Measurements from ENCODE around the gene RNH1.
A peak's percentile ranks its signal among the peaks of the same experiment; 100 is the strongest.

Gene RNH1

DNA sequence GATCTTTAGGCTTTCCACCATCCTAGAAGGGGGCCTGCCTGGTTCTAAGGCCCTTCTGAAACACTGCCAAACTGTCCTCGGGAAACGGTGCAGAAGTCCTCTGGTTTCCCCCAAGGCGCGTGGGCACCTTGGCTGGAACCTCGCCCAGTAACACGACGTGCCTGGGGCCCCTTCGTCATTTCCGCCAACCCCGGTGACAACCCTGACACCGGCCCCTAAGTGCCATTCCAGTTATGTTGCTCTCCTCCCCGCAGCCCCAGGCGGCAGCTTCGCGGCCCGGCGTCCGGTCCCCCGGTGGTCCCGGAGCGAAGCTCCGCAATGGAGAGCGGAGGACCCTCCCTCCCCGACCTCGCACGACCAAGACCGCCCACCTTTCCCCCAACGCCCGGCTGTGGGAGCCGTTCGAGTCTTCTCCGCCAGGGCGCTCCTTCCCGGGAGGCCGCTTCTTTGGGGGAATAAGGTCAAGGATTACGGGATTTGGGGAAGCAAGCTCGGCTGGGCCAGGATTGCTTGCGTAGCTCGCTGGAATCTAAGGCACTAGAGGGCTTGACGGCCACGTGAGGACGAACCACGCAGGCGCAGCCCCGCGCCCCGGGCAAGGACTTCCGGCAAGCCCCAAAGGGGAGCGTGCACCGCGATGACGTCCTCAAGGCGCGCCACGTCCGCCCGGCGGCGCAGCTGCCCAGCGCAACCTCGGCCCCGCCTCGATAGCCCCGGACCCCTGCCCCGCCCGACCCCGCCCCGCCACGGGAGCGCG is 626 bp downstream of the RNH1 start:
- DNase-seq (ENCODE audit: low spot score in 2 of 2) (peak; percentile 91 to 93), ATAC-seq (replicated peaks; ENCODE audit: extremely low read depth, poor library complexity, severe bottlenecking) (peak; percentile 82)
- Mint-ChIP-seq H3K27me3 (no peaks in the 10 kb centered on the region), H3K9me3 (no peaks in the 10 kb centered on the region), H3K36me3 (ENCODE audit: insufficient read depth) (peaks cover 24% of the 10 kb centered on the region), H3K4me3 (peak overlapping the region; percentile 97), H3K4me1 (peaks cover 9% of the 10 kb centered on the region), H3K27ac (ENCODE audit: low read depth) (peak overlapping the region; percentile 98)

DNA sequence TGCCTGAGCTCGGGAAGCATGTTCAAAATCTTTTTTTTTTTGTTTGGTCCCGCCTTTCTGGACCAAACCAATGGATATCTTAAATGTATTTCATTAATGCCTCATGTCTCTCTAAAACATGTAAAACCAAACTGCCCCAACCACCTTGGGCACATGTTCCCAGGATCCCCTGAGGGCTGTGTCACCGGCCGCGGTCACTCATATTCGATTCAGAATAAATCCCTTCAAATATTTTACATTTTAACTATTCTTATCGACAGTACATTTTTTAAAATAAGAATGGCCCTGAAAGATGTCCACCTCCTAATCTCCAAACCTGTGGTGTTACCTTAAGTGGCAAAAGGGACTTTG is 2.1 kb downstream of the RNH1 start:
- Mint-ChIP-seq H3K4me1 (peaks cover 9% of the 10 kb centered on the region), H3K36me3 (ENCODE audit: insufficient read depth) (peaks cover 22% of the 10 kb centered on the region), H3K27ac (ENCODE audit: low read depth) (peak overlapping the region; percentile 98), H3K27me3 (no peaks in the 10 kb centered on the region), H3K4me3 (peak overlapping the region; percentile 29), H3K9me3 (no peaks in the 10 kb centered on the region)
- no peak for DNase-seq (ENCODE audit: low spot score in 2 of 2)
- ATAC-seq (replicated peaks; ENCODE audit: extremely low read depth, poor library complexity, severe bottlenecking), result no peak

DNA sequence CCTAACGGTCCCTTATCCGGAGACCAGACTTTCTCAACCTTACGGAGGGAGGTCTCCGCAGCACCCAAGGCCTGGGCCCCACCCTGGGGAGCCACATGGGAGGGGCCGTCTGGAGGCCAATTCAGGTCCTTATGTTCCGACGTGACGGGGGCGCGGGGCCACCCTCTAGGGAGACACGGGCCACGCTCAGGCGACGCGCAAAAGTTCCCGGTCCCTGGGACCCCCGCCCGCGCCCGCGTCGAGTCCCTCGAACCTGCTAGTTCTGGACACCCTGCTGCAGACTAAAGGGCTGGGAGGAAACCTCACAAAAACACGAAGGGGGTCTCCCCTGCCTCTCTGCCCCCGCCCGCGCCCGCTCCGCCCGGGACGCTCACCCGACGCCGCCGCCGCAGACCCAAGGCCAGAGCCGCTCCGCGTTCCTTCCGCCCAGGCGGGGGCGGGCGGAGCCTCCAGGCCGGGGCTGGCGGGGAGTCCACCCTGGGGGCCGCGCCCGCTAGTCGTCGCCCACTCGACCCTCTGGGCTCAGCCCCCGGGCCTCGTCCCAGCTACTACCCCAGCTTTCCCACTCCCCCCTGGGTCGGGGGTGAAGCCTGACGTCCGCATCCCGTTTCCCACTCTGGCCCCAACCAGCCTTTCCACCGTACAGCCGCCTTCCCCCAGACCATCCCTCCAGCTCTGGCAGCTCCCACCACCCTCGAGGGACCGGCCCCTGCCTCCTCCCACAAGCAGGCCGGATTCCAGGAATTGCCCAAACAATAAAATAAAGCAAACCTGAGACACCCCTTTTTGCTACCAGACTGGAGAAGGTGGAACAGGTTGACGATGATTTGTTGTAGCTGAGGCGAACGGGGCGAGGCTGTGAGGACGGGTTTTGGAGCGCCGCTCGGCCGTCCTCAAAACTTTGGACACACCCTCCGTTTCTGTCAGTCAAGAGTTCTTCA is 2.7 kb downstream of the RNH1 start:
- no peaks in the 10 kb centered on the region for H3K9me3 Mint-ChIP-seq
- no peak for ATAC-seq (replicated peaks; ENCODE audit: extremely low read depth, poor library complexity, severe bottlenecking)
- H3K4me3 Mint-ChIP-seq, result peak overlapping the region; percentile 29
- no peak for DNase-seq (ENCODE audit: low spot score in 2 of 2)
- H3K4me1 Mint-ChIP-seq, result peaks cover 9% of the 10 kb centered on the region
- peaks cover 27% of the 10 kb centered on the region for H3K36me3 Mint-ChIP-seq (ENCODE audit: insufficient read depth)
- peak overlapping the region; percentile 98 for H3K27ac Mint-ChIP-seq (ENCODE audit: low read depth)
- no peaks in the 10 kb centered on the region for H3K27me3 Mint-ChIP-seq

DNA sequence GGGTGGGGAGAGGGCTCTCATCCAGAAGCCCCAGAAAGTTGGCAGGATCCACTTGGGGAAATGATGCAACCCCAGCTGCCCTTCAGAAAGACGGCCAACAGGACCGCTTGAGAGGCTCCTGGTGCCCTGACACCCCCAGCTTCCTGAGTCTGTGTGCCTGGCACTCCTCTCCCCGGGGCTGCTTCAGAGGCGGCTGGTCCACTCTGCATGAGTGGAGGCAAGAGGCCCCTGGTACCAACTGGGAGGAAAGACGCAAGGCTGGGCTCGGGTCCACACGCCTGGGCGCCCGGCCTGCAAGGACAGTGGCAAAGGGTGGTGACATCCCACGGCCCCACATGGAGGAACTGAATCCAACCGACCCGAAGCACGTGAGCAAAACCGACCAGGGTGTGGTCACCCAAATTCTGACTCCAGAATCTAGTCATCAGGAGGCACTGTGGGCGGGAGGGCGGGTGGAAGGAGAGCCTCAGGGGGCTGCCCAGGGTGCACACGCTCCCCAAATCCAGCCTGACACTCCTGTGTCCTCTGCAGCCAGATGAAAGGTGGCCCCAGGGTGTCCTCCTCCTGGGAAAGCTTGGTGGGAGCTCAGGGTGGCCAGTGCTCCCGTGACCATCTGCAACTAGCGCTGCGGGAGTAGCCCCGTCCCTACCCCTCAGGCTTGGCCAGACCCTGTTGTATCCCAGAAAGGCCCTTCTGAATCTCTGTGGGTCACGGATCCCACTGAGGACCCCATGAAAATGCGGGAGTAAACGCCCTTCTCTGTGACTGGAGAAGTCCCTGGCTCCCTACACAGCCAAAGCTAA is 3.7 kb downstream of the RNH1 start:
- H3K27me3 Mint-ChIP-seq, result no peaks in the 10 kb centered on the region
- no peak for DNase-seq (ENCODE audit: low spot score in 2 of 2)
- peaks cover 9% of the 10 kb centered on the region for H3K4me1 Mint-ChIP-seq
- no peak overlapping the region for H3K4me3 Mint-ChIP-seq
- H3K36me3 Mint-ChIP-seq (ENCODE audit: insufficient read depth), result peaks cover 29% of the 10 kb centered on the region
- no peaks in the 10 kb centered on the region for H3K9me3 Mint-ChIP-seq
- no peak for ATAC-seq (replicated peaks; ENCODE audit: extremely low read depth, poor library complexity, severe bottlenecking)
- no peak overlapping the region for H3K27ac Mint-ChIP-seq (ENCODE audit: low read depth)

DNA sequence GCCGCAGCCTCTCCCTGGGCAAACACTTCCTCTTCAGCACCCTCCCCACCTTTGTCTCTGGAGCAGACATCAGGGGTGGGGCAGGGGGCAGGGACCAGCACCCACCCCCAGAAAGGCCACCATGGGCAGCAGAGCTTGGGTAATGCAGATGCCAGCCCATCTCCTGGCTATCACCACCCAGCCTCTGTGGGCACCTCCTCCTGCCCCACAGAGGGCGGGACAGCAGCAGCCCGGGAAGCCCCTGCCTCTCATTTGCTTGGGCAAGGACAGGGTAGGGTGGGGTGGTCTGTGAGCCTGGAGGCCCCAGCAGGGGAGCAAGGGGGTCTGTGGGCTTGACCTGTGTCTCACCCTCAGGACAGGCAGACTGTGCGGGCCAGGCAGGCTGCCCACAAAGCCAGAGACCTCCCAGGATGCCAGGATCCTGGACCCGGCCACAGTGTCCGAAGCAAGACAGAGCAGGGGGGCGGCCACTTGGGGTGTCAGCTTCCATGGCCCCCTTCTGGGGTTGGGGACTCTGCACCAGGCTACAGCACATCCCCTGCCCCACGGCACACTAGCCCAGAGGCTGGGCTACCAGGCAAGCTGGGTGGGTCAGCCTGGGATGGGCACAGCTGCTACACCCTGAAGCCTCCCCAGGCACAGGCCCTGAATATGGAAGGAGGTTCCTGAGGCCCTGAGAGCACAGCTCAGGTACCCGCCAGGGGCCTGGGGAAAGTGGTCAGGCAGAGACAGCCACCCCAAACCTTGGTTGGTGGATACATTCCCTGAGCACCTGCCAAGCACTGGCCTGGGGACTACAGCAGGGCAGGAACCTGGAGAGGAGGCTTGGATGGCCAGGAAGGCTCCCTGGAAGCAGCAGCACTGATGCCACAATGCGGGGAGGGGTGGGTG is 4.5 kb downstream of the RNH1 start:
- Mint-ChIP-seq H3K9me3 (no peaks in the 10 kb centered on the region), H3K36me3 (ENCODE audit: insufficient read depth) (peaks cover 29% of the 10 kb centered on the region), H3K4me3 (no peak overlapping the region), H3K27me3 (no peaks in the 10 kb centered on the region), H3K4me1 (peaks cover 12% of the 10 kb centered on the region), H3K27ac (ENCODE audit: low read depth) (no peak overlapping the region)
- ATAC-seq (replicated peaks; ENCODE audit: extremely low read depth, poor library complexity, severe bottlenecking), result no peak
- no peak for DNase-seq (ENCODE audit: low spot score in 2 of 2)

DNA sequence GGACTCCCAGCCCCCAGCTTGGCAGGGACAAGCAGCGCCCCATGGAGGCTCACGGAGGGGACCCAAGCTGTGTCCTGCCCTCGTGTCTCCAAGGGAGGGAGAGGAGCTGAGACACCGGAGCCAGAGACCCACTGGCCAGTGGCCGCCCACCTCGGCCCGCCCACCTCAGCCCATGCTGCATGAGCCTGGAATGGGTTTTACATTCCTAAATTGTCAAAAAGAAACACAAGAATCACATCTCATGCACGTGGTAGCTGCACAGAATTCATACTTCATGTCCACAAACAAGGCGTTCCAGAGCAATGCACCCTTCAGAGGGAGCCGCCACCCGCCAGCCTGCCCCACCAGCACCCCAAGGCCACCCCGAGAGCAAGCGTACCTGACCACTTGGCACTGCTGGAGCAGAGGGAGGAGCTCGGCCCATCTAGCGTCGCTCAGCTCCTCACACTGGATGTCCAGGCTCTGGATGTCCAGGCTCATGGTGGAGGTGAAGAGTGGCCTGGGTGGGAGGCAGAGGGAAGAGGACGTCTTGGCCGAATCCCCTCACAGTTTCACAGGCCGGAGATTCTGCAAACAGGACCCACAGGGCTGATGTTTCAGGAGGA is 5.3 kb downstream of the RNH1 start:
- no peak overlapping the region for H3K4me3 Mint-ChIP-seq

DNA sequence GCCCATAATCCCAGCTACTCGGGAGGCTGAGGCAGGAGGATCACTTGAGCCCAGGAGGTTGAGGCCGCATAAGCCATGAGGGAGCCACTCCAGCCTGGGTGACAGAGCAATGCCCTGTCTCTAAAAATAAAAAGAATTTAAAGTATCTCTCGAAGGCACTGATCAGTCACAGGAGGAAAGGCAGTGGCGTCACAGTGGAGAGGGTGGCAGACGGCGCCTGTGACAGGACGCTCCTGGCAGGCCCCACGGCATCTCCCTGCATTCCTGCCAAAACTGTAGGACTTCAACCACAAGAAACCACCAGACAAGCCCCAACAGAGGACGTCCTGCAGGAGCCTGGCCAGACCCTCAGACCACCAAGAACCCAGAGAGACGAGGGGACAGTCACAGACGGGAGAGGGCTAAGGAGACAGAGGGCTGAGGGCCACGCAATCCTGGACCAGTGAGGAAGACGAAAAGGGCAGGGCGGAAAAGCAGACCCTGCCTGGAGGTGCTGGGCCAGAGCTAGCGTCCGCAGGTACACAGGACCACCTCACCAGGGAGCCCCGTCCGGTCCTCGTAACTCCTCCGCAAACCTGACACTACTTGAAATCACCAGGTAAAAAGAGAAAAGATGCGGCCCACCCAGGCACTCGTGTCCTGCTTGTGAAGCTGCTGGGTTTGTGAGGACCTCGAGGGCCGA is 5.9 kb downstream of the RNH1 start:
- no peak for ATAC-seq (replicated peaks; ENCODE audit: extremely low read depth, poor library complexity, severe bottlenecking)

More for the DNA sequence above, 5.3 kb downstream of the RNH1 start:
- H3K27me3 Mint-ChIP-seq, result no peaks in the 10 kb centered on the region
- ATAC-seq (replicated peaks; ENCODE audit: extremely low read depth, poor library complexity, severe bottlenecking) (no peak), DNase-seq (ENCODE audit: low spot score in 2 of 2) (no peak)
- peaks cover 28% of the 10 kb centered on the region for H3K36me3 Mint-ChIP-seq (ENCODE audit: insufficient read depth)
- peaks cover 13% of the 10 kb centered on the region for H3K4me1 Mint-ChIP-seq
- no peaks in the 10 kb centered on the region for H3K9me3 Mint-ChIP-seq
- peak overlapping the region; percentile 38 for H3K27ac Mint-ChIP-seq (ENCODE audit: low read depth)

DNA sequence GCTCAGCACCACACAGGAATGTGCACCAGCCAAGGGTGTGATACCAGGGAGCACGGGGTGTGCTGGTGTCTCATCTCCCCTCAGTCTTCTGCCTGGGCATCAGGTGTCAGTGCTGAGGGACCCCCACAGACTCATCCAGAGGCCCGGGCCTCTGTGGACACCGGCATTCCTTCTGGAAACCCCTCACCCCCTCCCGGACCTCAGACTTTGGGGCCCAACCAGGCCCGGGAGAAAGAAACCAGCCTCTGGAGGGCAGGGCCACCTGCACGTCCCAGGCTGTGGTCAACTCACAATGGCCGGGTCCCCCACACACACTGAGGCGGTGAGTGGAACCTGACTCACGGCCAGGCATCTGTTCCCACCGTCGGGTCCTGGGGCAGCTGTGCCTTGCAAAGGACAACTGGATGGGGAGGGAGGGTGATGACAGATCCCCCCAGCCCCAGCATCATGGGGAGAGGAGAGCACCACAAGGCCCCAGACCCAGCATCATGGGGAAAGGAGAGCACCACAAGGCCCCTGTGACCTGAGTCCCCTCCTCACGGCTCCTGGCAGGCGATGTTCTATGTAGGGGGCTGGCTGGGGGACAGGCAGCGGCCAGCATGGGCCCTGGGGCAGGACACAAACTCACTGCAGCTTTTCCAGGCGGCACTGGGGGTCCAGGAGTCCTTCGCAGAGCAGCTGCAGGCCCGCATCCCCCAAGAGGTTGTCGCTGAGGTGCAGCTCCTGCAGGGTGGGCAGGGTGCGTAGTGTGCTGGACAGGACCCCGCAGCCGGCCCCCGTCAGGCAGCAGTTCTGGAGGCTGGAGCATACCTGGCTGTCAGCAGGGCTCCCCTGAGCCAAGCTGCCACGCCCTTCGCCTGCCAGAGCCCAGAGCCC is 7.6 kb downstream of the RNH1 start:
- DNase-seq (ENCODE audit: low spot score in 2 of 2) (no peak), ATAC-seq (replicated peaks; ENCODE audit: extremely low read depth, poor library complexity, severe bottlenecking) (no peak)
- peaks cover 5% of the 10 kb centered on the region for H3K4me1 Mint-ChIP-seq
- H3K27me3 Mint-ChIP-seq, result no peaks in the 10 kb centered on the region
- no peak overlapping the region for H3K4me3 Mint-ChIP-seq
- H3K9me3 Mint-ChIP-seq, result no peaks in the 10 kb centered on the region
- peak overlapping the region; percentile 73 for H3K27ac Mint-ChIP-seq (ENCODE audit: low read depth)
- H3K36me3 Mint-ChIP-seq (ENCODE audit: insufficient read depth), result peaks cover 19% of the 10 kb centered on the region

More for the DNA sequence above, 5.9 kb downstream of the RNH1 start:
- peak overlapping the region; percentile 38 for H3K27ac Mint-ChIP-seq (ENCODE audit: low read depth)
- no peaks in the 10 kb centered on the region for H3K27me3 Mint-ChIP-seq
- no peak for DNase-seq (ENCODE audit: low spot score in 2 of 2)
- peaks cover 21% of the 10 kb centered on the region for H3K36me3 Mint-ChIP-seq (ENCODE audit: insufficient read depth)
- peaks cover 7% of the 10 kb centered on the region for H3K4me1 Mint-ChIP-seq
- no peaks in the 10 kb centered on the region for H3K9me3 Mint-ChIP-seq
- no peak overlapping the region for H3K4me3 Mint-ChIP-seq

DNA sequence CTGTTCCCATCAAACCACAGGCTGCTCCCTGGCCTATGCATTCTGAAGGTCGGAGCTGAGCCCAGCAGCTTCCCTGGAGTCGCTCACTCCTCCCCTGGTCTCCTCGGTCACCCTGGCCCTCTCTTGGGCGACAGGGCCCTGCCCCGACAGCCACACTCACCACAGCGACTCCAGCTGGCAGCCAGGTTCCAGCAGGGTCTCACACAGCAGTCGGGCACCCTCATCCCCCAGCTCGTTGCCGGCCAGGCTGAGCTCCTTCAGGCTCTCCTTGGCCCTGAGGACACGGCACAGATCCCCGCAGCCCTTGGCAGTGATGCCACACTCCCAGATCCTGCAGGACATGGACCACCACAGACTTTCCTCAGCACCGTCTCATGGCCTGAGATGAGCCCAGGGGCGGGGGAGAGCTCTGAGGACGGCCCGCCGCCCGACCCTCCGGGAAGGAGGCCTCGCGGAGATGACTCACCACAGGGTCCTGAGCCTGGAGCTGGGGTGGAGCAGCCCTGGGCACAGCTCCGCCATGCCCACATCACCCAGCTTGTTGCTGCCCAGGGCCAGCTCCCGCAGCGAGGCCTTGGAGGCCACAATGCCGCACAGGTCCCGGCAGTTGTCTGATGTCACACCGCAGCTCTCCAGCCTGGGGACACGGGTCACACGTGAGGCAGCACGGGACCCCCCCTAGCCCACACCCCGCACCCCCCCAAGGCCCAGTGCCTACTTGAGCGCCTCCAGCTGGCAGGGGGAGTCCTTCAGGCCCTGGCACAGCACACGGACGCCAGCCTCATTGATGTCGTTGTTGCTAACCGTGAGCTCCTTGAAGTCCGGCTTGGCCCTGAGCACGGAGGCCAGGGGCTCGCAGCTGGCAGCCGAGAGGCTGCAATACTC is 8.5 kb downstream of the RNH1 start:
- Mint-ChIP-seq H3K36me3 (ENCODE audit: insufficient read depth) (peaks cover 24% of the 10 kb centered on the region), H3K4me1 (peaks cover 5% of the 10 kb centered on the region), H3K27ac (ENCODE audit: low read depth) (peak overlapping the region; percentile 73), H3K27me3 (no peaks in the 10 kb centered on the region), H3K9me3 (no peaks in the 10 kb centered on the region), H3K4me3 (no peak overlapping the region)
- DNase-seq (ENCODE audit: low spot score in 2 of 2) (no peak), ATAC-seq (replicated peaks; ENCODE audit: extremely low read depth, poor library complexity, severe bottlenecking) (no peak)

Data from central memory CD8-positive, alpha-beta T cell (primary cell).